CD14-positive monocyte (primary cell): ENCODE results near the gene C6orf47. TPM values are rescaled to one million over a fixed set of nuclear protein-coding genes. Genes with fewer than 3 reads are reported as not detected.

Experiments
- DNase-seq, 3 donors: peaks; one replicate each; pipeline ENCODE4 v3.0.0-alpha.2; 2011 to 2022
- H2AFZ ChIP-seq: 2 replicates; pipeline ENCODE4 v1.6.0; 2012; ENCODE audit warnings: mild to moderate bottlenecking, low read depth, low read length, inconsistent platforms; ENCODE audit not compliant: insufficient read depth, poor library complexity, severe bottlenecking
- H3K27ac ChIP-seq, 2 donors: 1 replicate in 1 of 2; 2 replicates in 1 of 2; pipeline ENCODE4 v1.5.1; 2012 to 2013; ENCODE audit warnings: low read length in 2 of 2, control low read depth in 1 of 2, inconsistent platforms in 1 of 2, low read depth in 1 of 2, mild to moderate bottlenecking in 1 of 2
- H3K27me3 ChIP-seq, 2 donors: one replicate each; pipeline versions ENCODE4 v1.6.0 to v1.6.1; 2011 to 2013; ENCODE audit warnings: low read length in 2 of 2; ENCODE audit not compliant: control insufficient read depth in 2 of 2, insufficient read depth in 2 of 2
- H3K36me3 ChIP-seq, 2 donors: replicated peaks in 1 of 2; 1 replicate in 1 of 2; 2 replicates in 1 of 2; pipeline versions ENCODE4 v1.5.1 to v1.6.1; 2012 to 2013; ENCODE audit warnings: low read length in 2 of 2, control low read depth in 1 of 2, inconsistent platforms in 1 of 2, mild to moderate bottlenecking in 1 of 2; ENCODE audit not compliant: insufficient read depth in 2 of 2, control insufficient read depth in 1 of 2
- H3K4me1 ChIP-seq, 2 donors: 1 replicate in 1 of 2; 2 replicates in 1 of 2; pipeline versions ENCODE4 v1.5.1 to v1.6.1; 2012 to 2013; ENCODE audit warnings: low read length in 2 of 2, control low read depth in 1 of 2, inconsistent platforms in 1 of 2, mild to moderate bottlenecking in 1 of 2, moderate library complexity in 1 of 2; ENCODE audit not compliant: insufficient read depth in 2 of 2, control insufficient read depth in 1 of 2
- H3K4me2 ChIP-seq: replicated peaks from 2 replicates; pipeline ENCODE3; 2012; ENCODE audit warnings: low read length, moderate library complexity, mild to moderate bottlenecking; ENCODE audit not compliant: poor library complexity, severe bottlenecking; ENCODE audit errors: extremely low read depth
- H3K4me3 ChIP-seq, 3 experiments: fragments of 200-600 bp in 1 of 3; sonication (generic) in 1 of 3; replicated peaks in 1 of 3; 1 replicate in 2 of 3; 2 replicates in 1 of 3; pipeline ENCODE4 v1.5.1; 2011 to 2013; ENCODE audit warnings: low read length in 3 of 3, mild to moderate bottlenecking in 3 of 3, control low read depth in 2 of 3, low read depth in 2 of 3, inconsistent platforms in 1 of 3, moderate library complexity in 1 of 3
- H3K79me2 ChIP-seq: 2 replicates; pipeline ENCODE4 v1.6.0; 2012; ENCODE audit warnings: mild to moderate bottlenecking, control low read depth, inconsistent platforms, low read length, moderate library complexity; ENCODE audit not compliant: insufficient read depth
- H3K9ac ChIP-seq: 2 replicates; pipeline ENCODE4 v1.6.0; 2017; ENCODE audit warnings: low read length, mild to moderate bottlenecking; ENCODE audit not compliant: insufficient read depth, poor library complexity, severe bottlenecking
- H3K9me3 ChIP-seq, 2 donors: replicated peaks in 1 of 2; 1 replicate in 1 of 2; 2 replicates in 1 of 2; pipeline versions ENCODE4 v1.5.1 to v1.6.1; 2012 to 2013; ENCODE audit warnings: low read length in 2 of 2, control low read depth in 1 of 2; ENCODE audit not compliant: control insufficient read depth in 1 of 2, insufficient read depth in 1 of 2
- H4K20me1 ChIP-seq: 2 replicates; pipeline ENCODE4 v1.6.0; 2012; ENCODE audit warnings: mild to moderate bottlenecking, low read length, control low read depth, moderate library complexity; ENCODE audit not compliant: insufficient read depth
- H3K27ac Mint-ChIP-seq, 7 donors: one replicate each; pipeline ENCODE4 v1.8.0; 2020; ENCODE audit warnings: mild to moderate bottlenecking in 7 of 7, mixed read lengths in 7 of 7, moderate library complexity in 6 of 7, inconsistent platforms in 2 of 7
- H3K27me3 Mint-ChIP-seq, 3 donors: one replicate each; pipeline ENCODE4 v1.8.0; 2021 to 2022; ENCODE audit warnings: low read depth in 3 of 3, mild to moderate bottlenecking in 3 of 3, mixed read lengths in 3 of 3, moderate library complexity in 3 of 3, inconsistent platforms in 1 of 3
- H3K36me3 Mint-ChIP-seq, 2 donors: one replicate each; pipeline ENCODE4 v1.8.0; 2020; ENCODE audit warnings: mixed read lengths in 2 of 2, inconsistent platforms in 1 of 2, mild to moderate bottlenecking in 1 of 2
- H3K4me1 Mint-ChIP-seq: one replicate; pipeline ENCODE4 v1.8.0; 2020; ENCODE audit warnings: mild to moderate bottlenecking, mixed read lengths
- H3K4me3 Mint-ChIP-seq, 2 donors: one replicate each; pipeline ENCODE4 v1.8.0; 2020; ENCODE audit warnings: mild to moderate bottlenecking in 2 of 2, mixed read lengths in 2 of 2, moderate library complexity in 1 of 2
- H3K9me3 Mint-ChIP-seq, 7 donors: one replicate each; pipeline ENCODE4 v1.8.0; 2020 to 2022; ENCODE audit warnings: mixed read lengths in 7 of 7, mild to moderate bottlenecking in 6 of 7, moderate library complexity in 6 of 7, inconsistent platforms in 2 of 7
- WGBS: methylation state at CpG from one replicate; pipeline ENCODE4 v1.1.5; 2013; ENCODE audit warnings: missing lambda C conversion rate; ENCODE audit not compliant: insufficient coverage; 5-methylcytosine and 5-hydroxymethylcytosine counted together
- intact Hi-C, 2 donors: fragments of 100-400 bp; cut with micrococcal nuclease; formaldehyde crosslinking; loops; one replicate each; pipeline versions ENCODE4 v1.15.0 to v1.15.1; 2023
- polyA plus RNA-seq, 3 donors: library from polyadenylated mRNA; depleted of rRNA in 1 of 3; unstranded in 2 of 3; stranded (reverse) in 1 of 3; fragments of 300-500 nt in 2 of 3; fragments of >200 nt in 1 of 3; fragmentation: Illumina TruSeq in 2 of 3; gene quantifications; 1 replicate in 2 of 3; 2 replicates in 1 of 3; pipeline ENCODE4 v1.2.3, GENCODE V29; 2012 to 2021
- TF ChIP-seq, protein P1 (sequence below): fragments of 200-600 bp; IDR thresholded peaks from one replicate; pipeline ENCODE4 v1.8.0; 2022; ENCODE audit warnings: antibody characterized with exemption, mild to moderate bottlenecking

Gene C6orf47
- polyA plus RNA-seq, 3 donors, result 8.0 to 23.4 (median 18.1) TPM

DNA sequence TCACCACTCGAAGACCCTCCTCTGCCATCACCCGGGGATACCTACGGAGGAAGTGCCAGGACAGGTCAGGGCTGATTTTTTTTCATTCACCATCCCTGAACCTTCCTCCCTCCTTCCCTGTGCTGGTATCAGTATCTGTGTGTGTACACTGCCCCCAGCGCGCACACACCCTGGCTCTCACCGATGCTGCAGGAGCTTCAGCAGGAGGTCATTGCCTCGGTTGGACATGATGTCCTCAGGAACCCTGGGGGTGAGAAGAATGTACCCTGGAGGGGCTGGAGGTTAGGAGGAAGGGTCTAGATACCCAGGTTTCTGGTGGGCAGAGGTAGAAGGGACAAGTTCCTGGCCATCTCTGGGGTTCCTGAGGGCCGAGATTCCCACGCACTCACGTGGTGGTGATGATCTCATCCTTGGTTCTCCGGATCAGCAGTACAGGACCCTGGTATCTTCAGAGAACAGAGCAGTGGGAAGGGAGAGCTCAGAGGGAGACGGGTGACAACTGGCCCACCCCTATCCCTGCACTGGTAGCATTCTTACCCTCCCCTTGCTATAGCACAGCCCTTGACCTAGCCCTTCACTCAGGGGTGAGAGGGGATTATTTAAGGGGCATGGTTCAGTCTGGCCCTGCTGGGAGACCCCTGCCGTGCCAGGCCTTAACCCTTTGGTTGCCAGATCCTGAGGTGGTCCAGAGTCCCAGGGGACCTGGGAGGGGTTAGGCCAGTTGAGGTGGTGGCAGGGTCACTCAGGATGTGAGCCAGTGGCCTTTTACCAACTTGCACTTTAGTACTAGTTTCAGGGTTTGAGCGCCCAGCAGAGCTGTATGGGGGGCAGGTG, 27.5 kb upstream of the C6orf47 start:
- Histone ChIP-seq H3K79me2 (no peaks in the 10 kb centered on the region), H3K4me3 (no peak overlapping the region), H2AFZ (no peak overlapping the region), H3K27me3 (peaks cover 0 to 4% of the 10 kb centered on the region in 2 donors), H3K27ac (peak overlapping the region in 1 of 2 donors; percentile 46), H3K4me1 (peaks cover 13 to 14% of the 10 kb centered on the region in 2 donors), H4K20me1 (peaks cover 16% of the 10 kb centered on the region), H3K36me3 (peaks cover 71 to 90% of the 10 kb centered on the region in 2 donors), H3K4me2 (no peak overlapping the region), H3K9ac (no peak overlapping the region), H3K9me3 (no peaks in the 10 kb centered on the region)
- DNase-seq, result no peak
- Mint-ChIP-seq H3K27me3 (peaks cover 3 to 8% (median 3%) of the 10 kb centered on the region in 3 donors), H3K27ac (peak overlapping the region in 1 of 7 donors; percentile 32), H3K9me3 (peaks cover 0 to 2% (median 0%) of the 10 kb centered on the region in 7 donors), H3K4me1 (peaks cover 20% of the 10 kb centered on the region), H3K4me3 (no peak overlapping the region), H3K36me3 (peaks cover 81 to 85% of the 10 kb centered on the region in 2 donors)
- intact Hi-C loops, result no loop called here
- TF ChIP-seq, protein P1, sequence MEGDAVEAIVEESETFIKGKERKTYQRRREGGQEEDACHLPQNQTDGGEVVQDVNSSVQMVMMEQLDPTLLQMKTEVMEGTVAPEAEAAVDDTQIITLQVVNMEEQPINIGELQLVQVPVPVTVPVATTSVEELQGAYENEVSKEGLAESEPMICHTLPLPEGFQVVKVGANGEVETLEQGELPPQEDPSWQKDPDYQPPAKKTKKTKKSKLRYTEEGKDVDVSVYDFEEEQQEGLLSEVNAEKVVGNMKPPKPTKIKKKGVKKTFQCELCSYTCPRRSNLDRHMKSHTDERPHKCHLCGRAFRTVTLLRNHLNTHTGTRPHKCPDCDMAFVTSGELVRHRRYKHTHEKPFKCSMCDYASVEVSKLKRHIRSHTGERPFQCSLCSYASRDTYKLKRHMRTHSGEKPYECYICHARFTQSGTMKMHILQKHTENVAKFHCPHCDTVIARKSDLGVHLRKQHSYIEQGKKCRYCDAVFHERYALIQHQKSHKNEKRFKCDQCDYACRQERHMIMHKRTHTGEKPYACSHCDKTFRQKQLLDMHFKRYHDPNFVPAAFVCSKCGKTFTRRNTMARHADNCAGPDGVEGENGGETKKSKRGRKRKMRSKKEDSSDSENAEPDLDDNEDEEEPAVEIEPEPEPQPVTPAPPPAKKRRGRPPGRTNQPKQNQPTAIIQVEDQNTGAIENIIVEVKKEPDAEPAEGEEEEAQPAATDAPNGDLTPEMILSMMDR, result no peak
- 94% methylated on average over 10 of the region's 14 CpGs for WGBS

DNA sequence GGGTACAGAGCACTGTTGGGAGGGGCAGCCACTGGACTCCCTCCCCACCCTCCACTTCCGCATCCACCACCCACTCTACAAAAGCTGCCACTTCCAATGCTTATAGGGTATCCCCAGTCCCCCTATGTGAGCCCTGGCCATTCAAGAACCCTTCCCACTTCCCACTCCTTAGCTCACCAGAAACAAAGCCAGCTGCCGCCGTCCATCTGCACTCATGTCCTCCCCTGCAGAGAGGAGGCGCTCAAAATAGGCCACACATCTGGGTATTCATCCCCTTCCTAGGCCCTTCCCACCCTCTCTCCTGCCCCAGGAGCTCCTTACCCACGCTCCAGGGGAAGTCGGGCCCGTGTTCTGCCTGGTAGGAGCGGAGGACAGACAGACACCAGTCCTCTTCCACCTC, 26.7 kb upstream of the C6orf47 start:
- Histone ChIP-seq H3K9ac (no peak overlapping the region), H3K4me3 (no peak overlapping the region), H3K4me2 (no peak overlapping the region), H3K79me2 (no peaks in the 10 kb centered on the region), H3K9me3 (no peaks in the 10 kb centered on the region), H3K27ac (no peak overlapping the region), H3K36me3 (peaks cover 64 to 82% of the 10 kb centered on the region in 2 donors), H3K4me1 (peaks cover 18% of the 10 kb centered on the region in 2 donors), H4K20me1 (peaks cover 13% of the 10 kb centered on the region), H2AFZ (no peak overlapping the region), H3K27me3 (peaks cover 0 to 4% of the 10 kb centered on the region in 2 donors)
- H3K27me3 Mint-ChIP-seq, result peaks cover 3 to 8% (median 5%) of the 10 kb centered on the region in 3 donors
- H3K27ac Mint-ChIP-seq, result no peak overlapping the region
- intact Hi-C loops, result no loop called here
- 77% methylated on average over 3 of the region's 8 CpGs for WGBS
- H3K4me3 Mint-ChIP-seq, result no peak overlapping the region
- H3K4me1 Mint-ChIP-seq, result peaks cover 23% of the 10 kb centered on the region
- peaks cover 0 to 2% (median 0%) of the 10 kb centered on the region in 7 donors for H3K9me3 Mint-ChIP-seq
- H3K36me3 Mint-ChIP-seq, result peaks cover 74 to 79% of the 10 kb centered on the region in 2 donors
- TF ChIP-seq, protein P1, result no peak
- DNase-seq, result no peak
